ENCODE data around the gene PLXDC2.

The PLXDC2 gene

GRCh38 chr10:20073167-20073566 lies 256.9 kb downstream of the PLXDC2 start:
- no peak for DNase-seq

- DNase-seq: no peak
Observed at GRCh38 chr10:20075713-20076112, 259.5 kb downstream of the PLXDC2 start.

- no peak for DNase-seq
Observed at GRCh38 chr10:20084451-20084850, 268.2 kb downstream of the PLXDC2 start.

GRCh38 chr10:20085115-20085514 lies 268.9 kb downstream of the PLXDC2 start:
- no peak for DNase-seq

- DNase-seq: no peak
Observed at GRCh38 chr10:20087353-20087752, 271.1 kb downstream of the PLXDC2 start.

- DNase-seq: no peak
Observed at GRCh38 chr10:20088061-20088701, 271.9 kb downstream of the PLXDC2 start.

- DNase-seq: no peak
Observed at GRCh38 chr10:20089879-20090278, 273.6 kb downstream of the PLXDC2 start.

- DNase-seq: no peak
Observed at GRCh38 chr10:20090831-20091230, 274.6 kb downstream of the PLXDC2 start.

- no peak for DNase-seq
Observed at GRCh38 chr10:20091698-20092097, 275.5 kb downstream of the PLXDC2 start.

- no peak for DNase-seq
Observed at GRCh38 chr10:20093600-20093999, 277.4 kb downstream of the PLXDC2 start.

GRCh38 chr10:20094226-20094976 lies 278.2 kb downstream of the PLXDC2 start:
- DNase-seq: no peak

GRCh38 chr10:20100171-20100570 lies 283.9 kb downstream of the PLXDC2 start:
- DNase-seq: no peak

- no peak for DNase-seq
Observed at GRCh38 chr10:20105236-20105635, 289.0 kb downstream of the PLXDC2 start.

GRCh38 chr10:20105931-20106330 lies 289.7 kb downstream of the PLXDC2 start:
- DNase-seq: no peak

GRCh38 chr10:20108021-20108420 lies 291.8 kb downstream of the PLXDC2 start:
- DNase-seq: no peak

- no peak for DNase-seq
Observed at GRCh38 chr10:20109613-20110012, 293.4 kb downstream of the PLXDC2 start.

GRCh38 chr10:20110125-20111100 lies 294.2 kb downstream of the PLXDC2 start:
- no peak for DNase-seq

GRCh38 chr10:20114179-20114578 lies 297.9 kb downstream of the PLXDC2 start:
- DNase-seq: no peak

GRCh38 chr10:20115894-20116293 lies 299.7 kb downstream of the PLXDC2 start:
- DNase-seq: no peak

GRCh38 chr10:20117471-20117870 lies 301.2 kb downstream of the PLXDC2 start:
- no peak for DNase-seq

- DNase-seq: no peak
Observed at GRCh38 chr10:20118119-20118518, 301.9 kb downstream of the PLXDC2 start.

GRCh38 chr10:20128811-20129210 lies 312.6 kb downstream of the PLXDC2 start:
- no peak for DNase-seq

GRCh38 chr10:20132816-20133215 lies 316.6 kb downstream of the PLXDC2 start:
- DNase-seq: no peak
